GM12874 (cell line): ENCODE results near the gene NOLC1.

Experiments
- CTCF ChIP-seq: IDR thresholded peaks from 2 replicates; pipeline ENCODE4 v1.5.1; 2011; ENCODE audit warnings: low read depth, mild to moderate bottlenecking, control low read depth, low read length, moderate library complexity; ENCODE audit not compliant: insufficient read depth

The NOLC1 gene

GRCh38 chr10:102135956-102136526 is 16.1 kb upstream of the NOLC1 start:
- TF ChIP-seq CTCF, result no peak

GRCh38 chr10:102139281-102140110 is 12.7 kb upstream of the NOLC1 start:
- no peak for TF ChIP-seq CTCF

GRCh38 chr10:102140218-102140617 is 12.0 kb upstream of the NOLC1 start:
- no peak for TF ChIP-seq CTCF

- TF ChIP-seq CTCF, result no peak
Observed at GRCh38 chr10:102140913-102141540, 11.2 kb upstream of the NOLC1 start.

- TF ChIP-seq CTCF, result no peak
Observed at GRCh38 chr10:102141583-102142107, 10.5 kb upstream of the NOLC1 start.

- TF ChIP-seq CTCF, result no peak
Observed at GRCh38 chr10:102146971-102147428, 5.2 kb upstream of the NOLC1 start.

GRCh38 chr10:102147561-102147960 is 4.6 kb upstream of the NOLC1 start:
- no peak for TF ChIP-seq CTCF
